ENCODE results near the gene ADAMTS4.

ADAMTS4 gene

GRCh38 chr1:161159087-161159912 is 39.6 kb downstream of the ADAMTS4 start, which contains the start of gene USP21:
TSS of gene USP21 (plus strand) at chr1:161159500. CDS start at chr1:161160641, 1,141 bp downstream.
- TF ChIP-seq, protein P1, sequence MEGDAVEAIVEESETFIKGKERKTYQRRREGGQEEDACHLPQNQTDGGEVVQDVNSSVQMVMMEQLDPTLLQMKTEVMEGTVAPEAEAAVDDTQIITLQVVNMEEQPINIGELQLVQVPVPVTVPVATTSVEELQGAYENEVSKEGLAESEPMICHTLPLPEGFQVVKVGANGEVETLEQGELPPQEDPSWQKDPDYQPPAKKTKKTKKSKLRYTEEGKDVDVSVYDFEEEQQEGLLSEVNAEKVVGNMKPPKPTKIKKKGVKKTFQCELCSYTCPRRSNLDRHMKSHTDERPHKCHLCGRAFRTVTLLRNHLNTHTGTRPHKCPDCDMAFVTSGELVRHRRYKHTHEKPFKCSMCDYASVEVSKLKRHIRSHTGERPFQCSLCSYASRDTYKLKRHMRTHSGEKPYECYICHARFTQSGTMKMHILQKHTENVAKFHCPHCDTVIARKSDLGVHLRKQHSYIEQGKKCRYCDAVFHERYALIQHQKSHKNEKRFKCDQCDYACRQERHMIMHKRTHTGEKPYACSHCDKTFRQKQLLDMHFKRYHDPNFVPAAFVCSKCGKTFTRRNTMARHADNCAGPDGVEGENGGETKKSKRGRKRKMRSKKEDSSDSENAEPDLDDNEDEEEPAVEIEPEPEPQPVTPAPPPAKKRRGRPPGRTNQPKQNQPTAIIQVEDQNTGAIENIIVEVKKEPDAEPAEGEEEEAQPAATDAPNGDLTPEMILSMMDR (IDR thresholded peaks at IDR 0.05; ENCODE audit: control insufficient read depth, extremely low read depth, insufficient read depth) = peak; percentile 28; the same call in 1 of the 2 replicates
- DNase-seq (ENCODE audit: low read depth) = no peak
- H3K4me3 ChIP-seq (ENCODE audit: low read depth, low read length) = peak within 1 kb of the TSS; percentile 93

DNA sequence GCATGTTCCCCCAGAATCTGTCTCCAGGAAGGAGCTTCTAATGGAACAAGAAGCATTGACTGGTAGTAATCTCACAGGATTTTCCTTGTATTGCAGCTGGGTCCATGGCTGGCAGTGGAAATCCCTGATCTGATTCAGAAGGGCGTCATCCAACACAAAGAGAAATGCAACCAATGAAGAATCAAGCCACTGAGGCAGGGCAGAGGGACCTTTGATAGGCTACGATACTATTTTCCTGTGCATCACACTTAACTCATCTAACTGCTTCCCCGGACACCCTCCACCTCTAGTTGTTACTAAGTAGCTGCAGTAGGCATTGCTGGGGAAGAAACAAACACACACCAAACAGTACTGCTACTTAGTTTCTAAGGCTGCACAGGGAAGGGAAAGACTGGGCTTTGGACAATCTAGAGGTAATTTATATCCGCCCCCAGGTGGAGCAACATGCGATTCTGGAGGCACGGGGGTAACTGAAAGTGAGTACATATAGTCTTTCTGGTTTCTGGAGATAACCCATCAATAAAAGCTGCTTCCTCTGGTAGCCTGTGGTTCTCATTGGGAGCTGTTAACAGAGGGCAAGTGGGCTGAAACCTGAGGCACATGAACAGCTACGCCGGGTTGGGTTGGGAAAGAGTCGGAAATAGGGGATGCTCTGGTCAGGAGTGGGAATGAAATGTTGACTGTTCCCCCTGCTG is 40.4 kb downstream of the ADAMTS4 start:
- peak overlapping the region; percentile 93 for H3K4me3 ChIP-seq (ENCODE audit: low read depth, low read length)
- TF ChIP-seq, protein P1 (IDR thresholded peaks at IDR 0.05; ENCODE audit: control insufficient read depth, extremely low read depth, insufficient read depth) = no peak

GRCh38 chr1:161157867-161158266 is 41.0 kb downstream of the ADAMTS4 start:
- TF ChIP-seq, protein P1 (IDR thresholded peaks at IDR 0.05; ENCODE audit: control insufficient read depth, extremely low read depth, insufficient read depth) = no peak
- DNase-seq (ENCODE audit: low read depth) = no peak
- H3K4me3 ChIP-seq (ENCODE audit: low read depth, low read length) = no peak overlapping the region

More for the DNA sequence above, 40.4 kb downstream of the ADAMTS4 start:
- no peak for DNase-seq (ENCODE audit: low read depth)

DNA sequence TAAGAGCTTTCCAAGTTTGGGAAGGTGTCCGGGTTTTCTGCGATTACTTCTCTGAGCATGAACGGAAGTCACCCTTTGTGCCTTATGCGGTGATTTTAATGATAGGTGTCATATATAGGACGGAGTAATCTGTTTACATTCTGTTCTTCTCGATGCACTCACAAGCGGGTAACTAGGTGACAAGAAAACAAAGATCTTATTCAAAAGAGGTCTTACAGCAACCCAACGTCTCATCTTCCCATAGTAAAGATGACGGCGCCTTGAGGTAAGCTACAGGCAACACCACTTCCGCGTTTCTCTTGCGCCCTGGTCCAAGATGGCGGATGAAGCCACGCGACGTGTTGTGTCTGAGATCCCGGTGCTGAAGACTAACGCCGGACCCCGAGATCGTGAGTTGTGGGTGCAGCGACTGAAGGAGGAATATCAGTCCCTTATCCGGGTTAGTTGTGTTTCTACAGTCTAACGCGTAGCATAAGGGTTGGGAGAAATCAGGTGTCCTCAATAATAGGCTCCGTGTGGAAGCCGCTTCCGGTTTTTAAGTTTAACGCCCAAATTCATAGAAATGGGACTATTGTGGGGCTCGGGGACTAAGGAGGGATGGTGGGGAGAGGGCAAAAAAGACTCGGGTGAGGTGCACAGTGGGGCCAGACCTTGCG is 45.0 kb downstream of the ADAMTS4 start, which contains the start of gene UFC1:
UFC1 (plus strand) TSS at position 297 of the 656 bp plus-strand sequence; CDS start at position 317, 20 bp downstream.
- peak; percentile 82 for DNase-seq (ENCODE audit: low read depth)
- peak within 1 kb of the TSS; percentile 74 for H3K4me3 ChIP-seq (ENCODE audit: low read depth, low read length)
- TF ChIP-seq, protein P1 (IDR thresholded peaks at IDR 0.05; ENCODE audit: control insufficient read depth, extremely low read depth, insufficient read depth) = no peak

DNA sequence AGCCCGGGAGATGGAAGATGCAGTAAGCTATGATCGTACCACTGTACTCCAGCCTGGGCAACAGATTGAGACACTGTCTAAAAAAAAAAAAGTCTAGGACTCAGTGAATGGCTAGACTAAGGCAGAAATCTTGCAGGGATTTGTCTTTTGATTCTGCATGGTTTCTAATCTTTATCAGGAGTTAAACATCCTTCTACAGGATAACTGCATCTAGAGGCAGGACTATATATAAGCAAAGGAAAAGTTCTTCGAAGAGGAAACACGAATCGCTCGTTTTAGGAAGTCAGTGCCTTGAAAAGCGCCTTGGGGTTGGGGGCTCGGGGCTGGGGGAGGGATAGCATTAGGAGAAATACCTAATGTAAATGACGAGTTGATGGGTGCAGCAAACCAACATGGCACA is 45.7 kb downstream of the ADAMTS4 start:
- no peak for DNase-seq (ENCODE audit: low read depth)
- TF ChIP-seq, protein P1 (IDR thresholded peaks at IDR 0.05; ENCODE audit: control insufficient read depth, extremely low read depth, insufficient read depth) = no peak
- H3K4me3 ChIP-seq (ENCODE audit: low read depth, low read length) = peak overlapping the region; percentile 74

GRCh38 chr1:161145832-161146231 is 53.0 kb downstream of the ADAMTS4 start:
- no peak for DNase-seq (ENCODE audit: low read depth)
- H3K4me3 ChIP-seq (ENCODE audit: low read depth, low read length) = no peak overlapping the region
- TF ChIP-seq, protein P1 (IDR thresholded peaks at IDR 0.05; ENCODE audit: control insufficient read depth, extremely low read depth, insufficient read depth) = no peak

Data from LNCaP clone FGC (cell line).